Right lobe of liver (tissue), 6 donors: Measurements from ENCODE around the gene GATAD2B. TPM values are rescaled to one million over a fixed set of nuclear protein-coding genes. Genes with fewer than 3 reads are reported as not detected.
A peak's percentile ranks its signal among the peaks of the same experiment; 100 is the strongest.

ENCODE experiments used
- ATAC-seq, 4 donors: fragments of 200-7000 bp; cut with Tn5 transposase; one replicate each; pipeline ENCODE4 v1.9.1; 2020; ENCODE audit warnings: mild to moderate bottlenecking in 4 of 4, moderate library complexity in 4 of 4
- DNase-seq, 3 donors: peaks; one replicate each; pipeline ENCODE4 v3.0.0-alpha.2; 2020
- H3K27ac ChIP-seq, 3 donors: fragments of 200-600 bp; one replicate each; pipeline ENCODE4 v1.8.0; 2022
- H3K27me3 ChIP-seq, 2 donors: fragments of 200-600 bp; one replicate each; pipeline ENCODE4 v1.8.0; 2022
- H3K36me3 ChIP-seq, 4 donors: fragments of 200-600 bp; sonication (generic) in 1 of 4; one replicate each; pipeline versions ENCODE4 v1.5.1 to v1.8.0; 2017 to 2022; ENCODE audit warnings: control low read depth in 1 of 4
- H3K4me1 ChIP-seq, 4 donors: fragments of 200-600 bp; sonication (generic) in 1 of 4; one replicate each; pipeline versions ENCODE4 v1.5.1 to v1.8.0; 2017 to 2022; ENCODE audit warnings: control low read depth in 1 of 4
- H3K4me3 ChIP-seq, 3 donors: fragments of 200-600 bp; one replicate each; pipeline ENCODE4 v1.8.0; 2022
- H3K9me3 ChIP-seq, 4 donors: fragments of 200-600 bp; sonication (generic) in 1 of 4; one replicate each; pipeline versions ENCODE4 v1.5.1 to v1.8.0; 2017 to 2022; ENCODE audit warnings: control low read depth in 1 of 4
- POLR2A ChIP-seq: fragments of 450-650 bp; IDR thresholded peaks from one replicate; pipeline ENCODE4 v1.6.1; 2017; ENCODE audit warnings: antibody characterized with exemption, mild to moderate bottlenecking
- WGBS: methylation state at CpG from one replicate; pipeline ENCODE4 v1.1.6; 2018; ENCODE audit warnings: low coverage, low lambda C conversion rate; ENCODE audit not compliant: insufficient coverage; ENCODE audit errors: missing lambda C conversion rate; 5-methylcytosine and 5-hydroxymethylcytosine counted together
- intact Hi-C, 2 donors: fragments of 100-400 bp; cut with DNase I; formaldehyde crosslinking; loops; one replicate each; pipeline versions ENCODE4 v1.11.2 to v1.14.1; 2022
- total RNA-seq, 6 experiments: library from RNA; depleted of rRNA in 2 of 6; stranded (reverse); fragments of >200 nt in 2 of 6; fragmentation: NEBNext Ultra II Directional in 3 of 6; extraction: Animal tissue kit (Norgen Biotek cat#: 25700) in 3 of 6; gene quantifications; one replicate each; pipeline versions ENCODE4 v1.1.0 to v1.2.4, GENCODE V29; 2016 to 2023
- TF ChIP-seq, protein P1 (sequence below), 4 donors: fragments of 200-600 bp in 3 of 4; fragments of 450-650 bp in 1 of 4; IDR thresholded peaks; one replicate each; pipeline versions ENCODE4 v1.5.1 to v1.8.0; 2016 to 2022; ENCODE audit warnings: antibody characterized with exemption in 4 of 4, mild to moderate bottlenecking in 2 of 4
- donor health status: DM: no; HTN: yes; CAD: no.
- donor health status: DM: no; HTN: no; CAD: no.
- donor health status: DM: no; HTN: no; CAD: no.
- donor health status: DM: no; HTN: yes; CAD: no.
- donor health status: DM: no; HTN: yes; CAD: no.

GATAD2B gene
- total RNA-seq, 6 experiments from 2014 or later: 9.8 to 20.3 (median 16.8) TPM

DNA sequence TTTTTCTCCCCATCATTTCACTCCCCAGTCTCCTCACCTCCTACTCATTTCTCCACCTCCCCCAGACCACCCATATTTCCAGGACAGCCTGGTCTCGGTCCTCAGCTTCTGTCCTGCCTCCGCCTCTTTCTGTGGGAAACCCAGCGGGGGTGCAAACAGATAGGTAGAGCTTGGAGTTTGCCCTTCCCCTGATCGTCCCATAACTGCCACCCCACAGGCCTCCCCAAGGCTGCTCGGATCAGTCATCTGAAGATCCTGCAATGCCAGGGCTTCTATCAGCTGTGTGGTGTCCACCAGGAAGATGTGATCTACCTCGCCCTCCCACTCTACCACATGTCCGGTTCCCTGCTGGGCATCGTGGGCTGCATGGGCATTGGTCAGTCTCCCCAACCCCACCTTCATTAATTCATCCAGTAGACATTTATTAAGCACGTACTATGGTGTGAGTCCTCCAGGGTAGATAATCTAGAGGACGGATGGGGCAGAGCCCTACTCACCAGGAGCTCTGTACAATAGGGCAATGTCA, 145.9 kb downstream of the GATAD2B start:
- Histone ChIP-seq H3K4me3 (peak overlapping the region in 1 of 3 donors; percentile 73), H3K4me1 (peaks cover 0 to 50% (median 20%) of the 10 kb centered on the region in 4 donors), H3K36me3 (peaks cover 0 to 12% (median 3%) of the 10 kb centered on the region in 4 donors), H3K27ac (peak overlapping the region; percentile 6 to 70 (median 40)), H3K27me3 (no peaks in the 10 kb centered on the region), H3K9me3 (no peaks in the 10 kb centered on the region)
- intact Hi-C loops: loop anchor here in 1 of 2 donors (10.0 kb wide), 1 partner anchor 102 kb away; the partner anchor contains the start of genes ILF2 and NPR1
- TF ChIP-seq, protein P1, sequence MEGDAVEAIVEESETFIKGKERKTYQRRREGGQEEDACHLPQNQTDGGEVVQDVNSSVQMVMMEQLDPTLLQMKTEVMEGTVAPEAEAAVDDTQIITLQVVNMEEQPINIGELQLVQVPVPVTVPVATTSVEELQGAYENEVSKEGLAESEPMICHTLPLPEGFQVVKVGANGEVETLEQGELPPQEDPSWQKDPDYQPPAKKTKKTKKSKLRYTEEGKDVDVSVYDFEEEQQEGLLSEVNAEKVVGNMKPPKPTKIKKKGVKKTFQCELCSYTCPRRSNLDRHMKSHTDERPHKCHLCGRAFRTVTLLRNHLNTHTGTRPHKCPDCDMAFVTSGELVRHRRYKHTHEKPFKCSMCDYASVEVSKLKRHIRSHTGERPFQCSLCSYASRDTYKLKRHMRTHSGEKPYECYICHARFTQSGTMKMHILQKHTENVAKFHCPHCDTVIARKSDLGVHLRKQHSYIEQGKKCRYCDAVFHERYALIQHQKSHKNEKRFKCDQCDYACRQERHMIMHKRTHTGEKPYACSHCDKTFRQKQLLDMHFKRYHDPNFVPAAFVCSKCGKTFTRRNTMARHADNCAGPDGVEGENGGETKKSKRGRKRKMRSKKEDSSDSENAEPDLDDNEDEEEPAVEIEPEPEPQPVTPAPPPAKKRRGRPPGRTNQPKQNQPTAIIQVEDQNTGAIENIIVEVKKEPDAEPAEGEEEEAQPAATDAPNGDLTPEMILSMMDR (IDR thresholded peaks at IDR 0.05): no peak
- no peak for TF ChIP-seq POLR2A
- DNase-seq (peak in 1 of 3 donors; percentile 42), ATAC-seq (no peak)
- WGBS: 64% methylated on average over 7 of the region's 10 CpGs

DNA sequence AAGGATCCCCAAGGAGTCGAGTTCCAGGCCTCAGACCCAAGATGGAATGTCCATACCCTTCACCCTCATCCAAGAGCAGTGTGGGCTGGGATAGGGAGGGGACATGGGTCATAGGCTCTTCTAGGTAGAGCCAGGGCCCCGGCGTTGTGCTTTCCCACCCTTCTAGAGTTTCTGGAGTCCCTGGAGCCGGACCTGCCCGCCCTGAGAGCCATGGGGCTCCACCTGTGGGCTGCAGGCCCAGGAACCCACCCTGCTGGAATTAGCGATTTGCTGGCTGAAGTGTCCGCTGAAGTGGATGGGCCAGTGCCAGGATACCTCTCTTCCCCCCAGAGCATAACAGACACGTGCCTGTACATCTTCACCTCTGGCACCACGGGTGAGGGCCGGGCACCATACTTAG, 146.4 kb downstream of the GATAD2B start:
- intact Hi-C loops: loop anchor here in 1 of 2 donors (10.0 kb wide), 1 partner anchor 102 kb away; the partner anchor contains the start of genes ILF2 and NPR1
- Histone ChIP-seq H3K4me1 (peaks cover 0 to 50% (median 20%) of the 10 kb centered on the region in 4 donors), H3K36me3 (peaks cover 0 to 16% (median 3%) of the 10 kb centered on the region in 4 donors), H3K27ac (peak overlapping the region; percentile 63 to 83 (median 76)), H3K27me3 (no peaks in the 10 kb centered on the region), H3K4me3 (peak overlapping the region; percentile 61 to 73 (median 68)), H3K9me3 (no peaks in the 10 kb centered on the region)
- ATAC-seq: no peak
- DNase-seq: peak in 1 of 3 donors; percentile 51
- WGBS: no CpG with 5 or more reads among the region's 10 CpGs
- TF ChIP-seq, protein P1 (IDR thresholded peaks at IDR 0.05): no peak
- TF ChIP-seq POLR2A: no peak

- peaks cover 0 to 22% (median 3%) of the 10 kb centered on the region in 4 donors for H3K36me3 ChIP-seq
- TF ChIP-seq POLR2A: peak; percentile 38
- TF ChIP-seq, protein P1 (IDR thresholded peaks at IDR 0.05): peak in 1 of 4 donors; percentile 4
- peak; percentile 81 to 85 (median 82) for DNase-seq
- WGBS: 2% methylated on average over 12 of the region's 83 CpGs
- peak overlapping the region; percentile 63 to 83 (median 76) for H3K27ac ChIP-seq
- peaks cover 0 to 50% (median 20%) of the 10 kb centered on the region in 4 donors for H3K4me1 ChIP-seq
- peak overlapping the region; percentile 61 to 73 (median 68) for H3K4me3 ChIP-seq
- H3K27me3 ChIP-seq: no peaks in the 10 kb centered on the region
- H3K9me3 ChIP-seq: no peaks in the 10 kb centered on the region
- ATAC-seq: peak; percentile 45 to 57 (median 49)
- intact Hi-C loops: loop anchor here in 1 of 2 donors (10.0 kb wide), 1 partner anchor 101 kb away; the partner anchor contains the start of genes ILF2 and NPR1
Measured at GRCh38 chr1:153775458-153776327, 147.1 kb downstream of the GATAD2B start.

- under 1% methylated on average over 29 of the region's 35 CpGs for WGBS
- intact Hi-C loops: loop anchor here in 1 of 2 donors (10.0 kb wide), 1 partner anchor 100 kb away; the partner anchor contains the start of genes ILF2 and NPR1
- H3K9me3 ChIP-seq: no peaks in the 10 kb centered on the region
- DNase-seq: peak; percentile 80 to 88 (median 84)
- no peaks in the 10 kb centered on the region for H3K27me3 ChIP-seq
- H3K4me3 ChIP-seq: peak within 1 kb of the TSS; percentile 61 to 73 (median 68)
- peaks cover 0 to 28% (median 3%) of the 10 kb centered on the region in 4 donors for H3K36me3 ChIP-seq
- TF ChIP-seq POLR2A: peak; percentile 14
- TF ChIP-seq, protein P1 (IDR thresholded peaks at IDR 0.05): no peak
- peaks cover 0 to 43% (median 18%) of the 10 kb centered on the region in 4 donors for H3K4me1 ChIP-seq
- peak; percentile 61 to 77 (median 69) for ATAC-seq
- H3K27ac ChIP-seq: peak within 1 kb of the TSS; percentile 63 to 83 (median 76)
Measured at GRCh38 chr1:153774780-153775457, 147.9 kb downstream of the GATAD2B start, which contains the start of gene SLC27A3. Gene SLC27A3, plus strand, starts transcription at chr1:153775407. Its CDS starts 91 bp downstream, at chr1:153775498.
